Activated T-helper 2 cell treated with anti-CD3 and anti-CD28 coated beads, Interferon-gamma antibody, Interleukin-2, Interleukin-4, amounts not matched to agents 10 μg/mL and 5 μg/mL and 100 μg/mL, durations not matched to agents 14 hours and 24 hours and 36 hours (primary cell): ENCODE measurements around the gene FAM237A. TPM values are rescaled to one million over a fixed set of nuclear protein-coding genes. Genes with fewer than 3 reads are reported as not detected.

Source experiments
- DNase-seq: peaks from one replicate; pipeline ENCODE4 v3.0.0; 2021; ENCODE audit warnings: low spot score
- H3K27ac Mint-ChIP-seq: one replicate; pipeline ENCODE4 v1.8.0; 2021; ENCODE audit warnings: mixed read lengths
- H3K27me3 Mint-ChIP-seq: one replicate; pipeline ENCODE4 v1.8.0; 2021; ENCODE audit warnings: low read depth, mixed read lengths
- H3K36me3 Mint-ChIP-seq: one replicate; pipeline ENCODE4 v1.8.0; 2021; ENCODE audit warnings: low read depth, mixed read lengths
- H3K4me1 Mint-ChIP-seq: one replicate; pipeline ENCODE4 v1.8.0; 2021; ENCODE audit warnings: low read depth, mixed read lengths
- H3K4me3 Mint-ChIP-seq: one replicate; pipeline ENCODE4 v1.8.0; 2021; ENCODE audit warnings: low read depth, mild to moderate bottlenecking, moderate library complexity, mixed read lengths
- H3K9me3 Mint-ChIP-seq: one replicate; pipeline ENCODE4 v1.8.0; 2021; ENCODE audit warnings: mixed read lengths
- intact Hi-C: fragments of 100-400 bp; cut with micrococcal nuclease; formaldehyde crosslinking; loops from one replicate; pipeline ENCODE4 v1.15.1; 2023
- total RNA-seq: library from RNA; stranded (reverse); gene quantifications from 2 replicates; pipeline ENCODE4 v1.2.3, GENCODE V29; 2022

FAM237A gene
- total RNA-seq, 1 donor from 2014 or later: not detected

DNA sequence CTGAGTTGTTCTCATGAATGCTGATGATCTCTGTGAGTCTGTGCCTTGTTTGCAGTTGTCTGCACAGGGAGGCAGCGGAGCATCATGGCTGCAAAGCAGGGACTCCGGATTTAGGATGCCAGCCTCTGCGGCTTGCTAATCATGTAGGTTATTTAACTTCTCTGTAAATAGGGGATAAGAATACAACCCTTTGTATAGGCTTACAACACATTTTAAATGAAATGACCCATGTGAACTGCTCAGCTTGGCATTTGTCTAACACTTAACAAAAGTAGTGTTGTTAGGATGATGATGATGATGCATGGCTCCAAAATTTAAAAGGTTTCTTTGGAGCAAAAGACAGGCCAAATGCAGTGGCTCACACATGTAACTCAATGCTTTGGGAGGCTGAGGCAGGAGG, 56.5 kb downstream of the FAM237A start:
- intact Hi-C loops: no loop called here
- Mint-ChIP-seq H3K9me3 (no peaks in the 10 kb centered on the region), H3K4me1 (peaks cover 4% of the 10 kb centered on the region), H3K27ac (no peak overlapping the region), H3K36me3 (no peaks in the 10 kb centered on the region), H3K4me3 (no peak overlapping the region), H3K27me3 (peaks cover 14% of the 10 kb centered on the region)
- no peak for DNase-seq

Other genes with a start within 250 kb of the FAM237A start
- 0.23 and 0.25 TPM in 2 replicates for gene ADAM23, start 199.0 kb upstream of the FAM237A start, total RNA-seq
- not detected in 2 replicates for gene DYTN, start 75.9 kb downstream of the FAM237A start, total RNA-seq
- 0.25 and 0.55 TPM in 2 replicates for gene MDH1B, start 122.8 kb downstream of the FAM237A start, total RNA-seq
- 34.5 and 34.7 TPM in 2 replicates for gene FASTKD2, start 123.1 kb downstream of the FAM237A start, total RNA-seq